K562 (cell line): ENCODE data around the gene CEP76. TPM values are rescaled to one million over a fixed set of nuclear protein-coding genes. Genes with fewer than 3 reads are reported as not detected.

Source experiments
- ATAC-seq: fragments of 200-7000 bp; cut with Tn5 transposase; 3 replicates; pipeline ENCODE4 v1.9.1; 2020; ENCODE audit warnings: moderate library complexity
- BruUV-seq: library from RNA; stranded (reverse); fragments of 400-500 nt; replicated peaks from 2 replicates; lab custom pipeline; 2021; lab: Mats Ljungman, UMichigan
- CTCF ChIA-PET: fragments of 300-600 bp; formaldehyde crosslinking; extraction: SDS; loops from one replicate; lab custom pipeline; 2021; ENCODE audit warnings: low intra/inter-chr PET ratio; lab: Yijun Ruan, JAX
- POLR2A ChIA-PET: fragments of 300-600, 350-650 bp; sonication (Branson Sonifier 250); formaldehyde crosslinking; extraction: SDS; loops from one replicate; lab custom pipeline; 2021; ENCODE audit warnings: antibody characterized with exemption, inconsistent platforms; lab: Yijun Ruan, JAX
- DNase-seq, 4 experiments: peaks; one replicate each; pipeline versions ENCODE4 v3.0.0 to v3.0.0-alpha.2; 2011 to 2018; ENCODE audit warnings: low spot score in 3 of 4, mixed read lengths in 3 of 4; ENCODE audit errors: extremely low read depth in 1 of 4
- FAIRE-seq: peaks from 2 replicates; lab custom pipeline; 2011; peaks lifted over from hg19 to GRCh38; lab: Jason Lieb, UNC
- H2AFZ ChIP-seq: 2 replicates; pipeline ENCODE4 v1.6.0; 2011; ENCODE audit warnings: low read depth, low read length, control low read depth, inconsistent platforms
- H3K27ac ChIP-seq: fragments of 200-600 bp; 3 replicates; pipeline ENCODE4 v1.8.0; 2011; ENCODE audit warnings: low read depth, mild to moderate bottlenecking, control low read depth, inconsistent platforms, low read length, moderate library complexity, mixed read lengths; ENCODE audit errors: extremely low read depth
- H3K27me3 ChIP-seq, 2 experiments: fragments of 300-600 bp in 1 of 2; 2 replicates in 1 of 2; 3 replicates in 1 of 2; pipeline versions ENCODE4 v1.6.0 to v1.8.0; 2011; ENCODE audit warnings: inconsistent platforms in 2 of 2, low read length in 2 of 2, mild to moderate bottlenecking in 1 of 2, mixed read lengths in 1 of 2, moderate library complexity in 1 of 2; ENCODE audit not compliant: control insufficient read depth in 2 of 2, insufficient read depth in 2 of 2
- H3K36me3 ChIP-seq: fragments of 300-600 bp; 3 replicates; pipeline ENCODE4 v1.8.0; 2011; ENCODE audit warnings: mild to moderate bottlenecking, low read length, inconsistent platforms; ENCODE audit not compliant: control insufficient read depth, insufficient read depth
- H3K4me1 ChIP-seq, 2 experiments: fragments of 200-600 bp in 1 of 2; replicated peaks in 1 of 2; 2 replicates in 1 of 2; 3 replicates in 1 of 2; pipeline versions ENCODE4 v1.5.1 to v1.8.0; 2011; ENCODE audit warnings: inconsistent platforms in 2 of 2, low read length in 2 of 2, mild to moderate bottlenecking in 1 of 2, mixed read lengths in 1 of 2, moderate library complexity in 1 of 2; ENCODE audit not compliant: control insufficient read depth in 2 of 2, insufficient read depth in 2 of 2
- H3K4me2 ChIP-seq: 2 replicates; pipeline ENCODE4 v1.6.1; 2011; ENCODE audit warnings: low read length, control low read depth, inconsistent platforms, mixed read lengths; ENCODE audit not compliant: insufficient read depth
- H3K4me3 ChIP-seq: fragments of 200-600 bp; sonication (generic), shearing (Covaris generic); 2 replicates; pipeline ENCODE4 v1.5.1; 2016; ENCODE audit warnings: control low read depth, inconsistent platforms
- H3K79me2 ChIP-seq: fragments of 200-600 bp; 3 replicates; pipeline ENCODE4 v1.8.0; 2011; ENCODE audit warnings: low read length, inconsistent platforms; ENCODE audit not compliant: control insufficient read depth, insufficient read depth
- H3K9ac ChIP-seq, 2 experiments: 2 replicates each; pipeline versions ENCODE4 v1.6.0 to v1.6.1; 2011; ENCODE audit warnings: low read depth in 2 of 2, low read length in 2 of 2, control low read depth in 1 of 2, inconsistent platforms in 1 of 2, mild to moderate bottlenecking in 1 of 2, mixed read lengths in 1 of 2; ENCODE audit not compliant: insufficient read depth in 1 of 2
- H3K9me1 ChIP-seq: one replicate; pipeline ENCODE4 v1.6.0; 2011; ENCODE audit warnings: inconsistent platforms, mild to moderate bottlenecking, low read length, moderate library complexity; ENCODE audit not compliant: control insufficient read depth, insufficient read depth
- H3K9me3 ChIP-seq: replicated peaks from 2 replicates; pipeline ENCODE4 v1.5.1; 2011; ENCODE audit warnings: low read depth, low read length, inconsistent platforms; ENCODE audit not compliant: control insufficient read depth, insufficient read depth
- H4K20me1 ChIP-seq: replicated peaks from 2 replicates; pipeline ENCODE4 v1.6.1; 2011; ENCODE audit warnings: low read length, inconsistent platforms, mixed read lengths; ENCODE audit not compliant: control insufficient read depth, insufficient read depth
- ARNT ChIP-seq, 2 experiments: fragments of 450-650 bp; IDR thresholded peaks; 2 replicates each; pipeline ENCODE4 v1.6.1; 2016; ENCODE audit warnings: mild to moderate bottlenecking in 1 of 2
- RAD21 ChIP-seq, 2 experiments: fragments of 250-450 bp in 1 of 2; fragments of 450-650 bp in 1 of 2; sonication (Bioruptor Pico) in 1 of 2; formaldehyde crosslinking in 1 of 2; IDR thresholded peaks in 1 of 2; conservative IDR thresholded peaks in 1 of 2; 2 replicates each; pipeline versions ENCODE4 v1.4.0 to v1.8.0; 2020 to 2022; ENCODE audit warnings: mild to moderate bottlenecking in 2 of 2, moderate library complexity in 1 of 2
- SMC3 ChIP-seq: conservative IDR thresholded peaks from 2 replicates; pipeline ENCODE4 v1.6.1; 2011; ENCODE audit warnings: low read depth, low read length, improper control_type of control experiment; ENCODE audit not compliant: insufficient read depth
- TOE1 ChIP-seq, 2 experiments: fragments of 450-650 bp in 1 of 2; sonication (generic) in 1 of 2; formaldehyde crosslinking in 1 of 2; IDR thresholded peaks; 2 replicates each; pipeline versions ENCODE4 v1.7.1 to v1.8.0; 2016 to 2022; ENCODE audit warnings: borderline replicate concordance in 2 of 2, mild to moderate bottlenecking in 2 of 2, antibody characterized with exemption in 1 of 2, inconsistent platforms in 1 of 2, low read depth in 1 of 2, missing genetic modification reagents in 1 of 2, moderate library complexity in 1 of 2
- whole genome bisulfite sequencing: fragments of 100-300 bp; shearing (Covaris generic); methylation state at CpG from one replicate; pipeline ENCODE4 v1.1.6; 2016; ENCODE audit warnings: low coverage, mixed read lengths; ENCODE audit not compliant: insufficient coverage; ENCODE audit errors: missing lambda C conversion rate; 5-methylcytosine and 5-hydroxymethylcytosine counted together
- in situ Hi-C: fragments of 300-500 bp; cut with MboI; formaldehyde crosslinking; loops from 4 replicates; pipeline ENCODE4 v1.15.0; 2018; ENCODE audit warnings: inconsistent platforms, mixed read lengths
- intact Hi-C: fragments of 100-400 bp; cut with micrococcal nuclease; formaldehyde crosslinking; loops from 2 replicates; pipeline ENCODE4 v1.14.2; 2022
- polyA plus RNA-seq, 8 experiments: library from polyadenylated mRNA; depleted of rRNA in 4 of 8; stranded (reverse) in 5 of 8; unstranded in 3 of 8; fragments of >200 nt; fragmentation: Nextera tagmentation in 2 of 8; fragmentation: Illumina TruSeq in 1 of 8; extraction: Ambion mirVana in 2 of 8; extraction: Trizol in 1 of 8; gene quantifications; 2 replicates each; pipeline versions ENCODE4 v1.2.1 to v1.2.3, GENCODE V29; 2011 to 2014; ENCODE audit warnings: inconsistent platforms in 1 of 8, missing spikeins in 1 of 8
- total RNA-seq, 7 experiments: library from RNA; depleted of rRNA in 6 of 7; stranded (reverse); fragments of >200 nt in 6 of 7; fragmentation: Illumina TruSeq in 2 of 7; extraction: Trizol in 2 of 7; gene quantifications; 2 replicates each; pipeline versions ENCODE4 v1.2.1 to v1.2.3, GENCODE V29; 2011 to 2021; ENCODE audit warnings: low replicate concordance in 1 of 7
- TF ChIP-seq, protein P1 (sequence below): fragments of 450-650 bp; IDR thresholded peaks from 2 replicates; pipeline ENCODE4 v1.6.1; 2017; ENCODE audit warnings: mild to moderate bottlenecking, moderate library complexity
- TF ChIP-seq, protein P2 (sequence below), 2 experiments: fragments of 450-650 bp; formaldehyde crosslinking in 1 of 2; IDR thresholded peaks; 2 replicates each; pipeline versions ENCODE4 v1.4.0 to v1.6.1; 2014 to 2020; ENCODE audit warnings: mild to moderate bottlenecking in 2 of 2, borderline replicate concordance in 1 of 2, low read depth in 1 of 2
- TF ChIP-seq, protein P3 (sequence below): fragments of 450-650 bp; formaldehyde crosslinking; IDR thresholded peaks from 2 replicates; pipeline ENCODE4 v1.4.0; 2020; ENCODE audit warnings: mild to moderate bottlenecking, moderate library complexity

Gene CEP76
- total and polyA plus RNA-seq, 9 of the 15 experiments (the other 6 are each of a cell fraction or from before 2014, with no cell fraction given) = 5.3 to 27.3 (median 19.3) TPM

DNA sequence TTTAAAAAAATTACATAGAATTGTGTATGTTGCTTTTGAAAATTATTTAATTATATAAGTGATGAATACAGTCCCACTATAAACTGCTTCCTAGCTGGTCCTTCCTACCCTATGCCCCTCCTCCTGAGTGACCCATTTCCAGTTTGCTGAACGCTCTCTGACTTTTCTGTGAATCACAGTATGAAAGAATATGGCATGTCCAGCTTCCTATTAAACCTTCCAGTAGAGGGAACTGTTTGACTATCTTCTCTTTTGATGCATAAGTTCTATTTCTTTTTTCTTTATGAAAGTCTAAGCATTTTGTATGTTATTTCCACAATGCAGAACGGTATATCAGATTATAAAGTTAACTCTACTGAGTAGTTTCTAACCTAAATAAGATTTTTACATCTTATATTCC is 41.6 kb upstream of the CEP76 start:
- no peaks in the 10 kb centered on the region for H3K79me2 ChIP-seq
- peak; percentile 81 for FAIRE-seq
- WGBS = 11% methylated on average over 2 of the region's 2 CpGs
- in situ Hi-C loops (no loop called here), intact Hi-C loops (loop anchor here (1.0 kb wide), 3 partner anchors 23 to 190 kb away; no protein-coding TSS in a partner anchor)
- no peak overlapping the region for H3K27ac ChIP-seq
- no peak overlapping the region for H3K9ac ChIP-seq
- no peak overlapping the region for H3K4me3 ChIP-seq
- H2AFZ ChIP-seq = no peak overlapping the region
- no peak overlapping the region for H3K4me2 ChIP-seq
- no peaks in the 10 kb centered on the region for H3K9me3 ChIP-seq
- ATAC-seq = peak; percentile 82
- H3K4me1 ChIP-seq = peaks cover 5 to 8% of the 10 kb centered on the region in 2 experiments
- no peaks in the 10 kb centered on the region for H3K9me1 ChIP-seq
- BruUV-seq = no TSS peak
- DNase-seq = peak in 3 of 4 experiments; percentile 26 to 54 (median 45)
- no peaks in the 10 kb centered on the region for H4K20me1 ChIP-seq
- no peaks in the 10 kb centered on the region for H3K36me3 ChIP-seq
- no peaks in the 10 kb centered on the region for H3K27me3 ChIP-seq
- ChIA-PET CTCF (interaction anchor here (0.6 to 3.1 kb wide), 5 partner anchors 20 to 192 kb away, joined by 3 to 28 read pairs (median 4); no protein-coding TSS in a partner anchor), POLR2A (interaction anchor here (0.6 to 1.5 kb wide), 3 partner anchors 25 to 191 kb away, joined by 3 read pairs; no protein-coding TSS in a partner anchor)
- TF ChIP-seq, protein P1, sequence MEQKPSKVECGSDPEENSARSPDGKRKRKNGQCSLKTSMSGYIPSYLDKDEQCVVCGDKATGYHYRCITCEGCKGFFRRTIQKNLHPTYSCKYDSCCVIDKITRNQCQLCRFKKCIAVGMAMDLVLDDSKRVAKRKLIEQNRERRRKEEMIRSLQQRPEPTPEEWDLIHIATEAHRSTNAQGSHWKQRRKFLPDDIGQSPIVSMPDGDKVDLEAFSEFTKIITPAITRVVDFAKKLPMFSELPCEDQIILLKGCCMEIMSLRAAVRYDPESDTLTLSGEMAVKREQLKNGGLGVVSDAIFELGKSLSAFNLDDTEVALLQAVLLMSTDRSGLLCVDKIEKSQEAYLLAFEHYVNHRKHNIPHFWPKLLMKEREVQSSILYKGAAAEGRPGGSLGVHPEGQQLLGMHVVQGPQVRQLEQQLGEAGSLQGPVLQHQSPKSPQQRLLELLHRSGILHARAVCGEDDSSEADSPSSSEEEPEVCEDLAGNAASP = no peak
- TF ChIP-seq SMC3 = peak; percentile 45
- TF ChIP-seq, protein P2, sequence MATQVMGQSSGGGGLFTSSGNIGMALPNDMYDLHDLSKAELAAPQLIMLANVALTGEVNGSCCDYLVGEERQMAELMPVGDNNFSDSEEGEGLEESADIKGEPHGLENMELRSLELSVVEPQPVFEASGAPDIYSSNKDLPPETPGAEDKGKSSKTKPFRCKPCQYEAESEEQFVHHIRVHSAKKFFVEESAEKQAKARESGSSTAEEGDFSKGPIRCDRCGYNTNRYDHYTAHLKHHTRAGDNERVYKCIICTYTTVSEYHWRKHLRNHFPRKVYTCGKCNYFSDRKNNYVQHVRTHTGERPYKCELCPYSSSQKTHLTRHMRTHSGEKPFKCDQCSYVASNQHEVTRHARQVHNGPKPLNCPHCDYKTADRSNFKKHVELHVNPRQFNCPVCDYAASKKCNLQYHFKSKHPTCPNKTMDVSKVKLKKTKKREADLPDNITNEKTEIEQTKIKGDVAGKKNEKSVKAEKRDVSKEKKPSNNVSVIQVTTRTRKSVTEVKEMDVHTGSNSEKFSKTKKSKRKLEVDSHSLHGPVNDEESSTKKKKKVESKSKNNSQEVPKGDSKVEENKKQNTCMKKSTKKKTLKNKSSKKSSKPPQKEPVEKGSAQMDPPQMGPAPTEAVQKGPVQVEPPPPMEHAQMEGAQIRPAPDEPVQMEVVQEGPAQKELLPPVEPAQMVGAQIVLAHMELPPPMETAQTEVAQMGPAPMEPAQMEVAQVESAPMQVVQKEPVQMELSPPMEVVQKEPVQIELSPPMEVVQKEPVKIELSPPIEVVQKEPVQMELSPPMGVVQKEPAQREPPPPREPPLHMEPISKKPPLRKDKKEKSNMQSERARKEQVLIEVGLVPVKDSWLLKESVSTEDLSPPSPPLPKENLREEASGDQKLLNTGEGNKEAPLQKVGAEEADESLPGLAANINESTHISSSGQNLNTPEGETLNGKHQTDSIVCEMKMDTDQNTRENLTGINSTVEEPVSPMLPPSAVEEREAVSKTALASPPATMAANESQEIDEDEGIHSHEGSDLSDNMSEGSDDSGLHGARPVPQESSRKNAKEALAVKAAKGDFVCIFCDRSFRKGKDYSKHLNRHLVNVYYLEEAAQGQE (IDR thresholded peaks at IDR 0.05; ENCODE audit: borderline replicate concordance) = peak; percentile 72; the same call in 1 of the 2 replicates
- TF ChIP-seq, protein P2 (CRISPR knock-in tag; IDR thresholded peaks at IDR 0.05; ENCODE audit: low read depth) = no peak
- 0 out of 4 replicates have a peak, but pooled peaks of 1 of the 2 experiments have one; percentile 27 for TF ChIP-seq ARNT (IDR thresholded peaks at IDR 0.05)
- TF ChIP-seq TOE1 (IDR thresholded peaks at IDR 0.05; ENCODE audit: borderline replicate concordance) = no peak
- no peak for TF ChIP-seq TOE1 (CRISPR knock-in tag; IDR thresholded peaks at IDR 0.05; ENCODE audit: borderline replicate concordance, low read depth)
- TF ChIP-seq RAD21 (CRISPR knock-in tag; conservative IDR thresholded peaks at IDR 0.05 in 1 of 2, IDR thresholded peaks at IDR 0.05 in 1 of 2) = peak; percentile 74 to 89
- TF ChIP-seq, protein P3, sequence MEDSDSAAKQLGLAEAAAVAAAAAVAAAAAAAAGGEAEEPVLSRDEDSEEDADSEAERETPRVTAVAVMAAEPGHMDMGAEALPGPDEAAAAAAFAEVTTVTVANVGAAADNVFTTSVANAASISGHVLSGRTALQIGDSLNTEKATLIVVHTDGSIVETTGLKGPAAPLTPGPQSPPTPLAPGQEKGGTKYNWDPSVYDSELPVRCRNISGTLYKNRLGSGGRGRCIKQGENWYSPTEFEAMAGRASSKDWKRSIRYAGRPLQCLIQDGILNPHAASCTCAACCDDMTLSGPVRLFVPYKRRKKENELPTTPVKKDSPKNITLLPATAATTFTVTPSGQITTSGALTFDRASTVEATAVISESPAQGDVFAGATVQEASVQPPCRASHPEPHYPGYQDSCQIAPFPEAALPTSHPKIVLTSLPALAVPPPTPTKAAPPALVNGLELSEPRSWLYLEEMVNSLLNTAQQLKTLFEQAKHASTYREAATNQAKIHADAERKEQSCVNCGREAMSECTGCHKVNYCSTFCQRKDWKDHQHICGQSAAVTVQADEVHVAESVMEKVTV (CRISPR knock-in tag) = peak; percentile 42; the same call in 1 of the 2 replicates
